Measurements from ENCODE around the gene DOK6.

The DOK6 gene

DNA sequence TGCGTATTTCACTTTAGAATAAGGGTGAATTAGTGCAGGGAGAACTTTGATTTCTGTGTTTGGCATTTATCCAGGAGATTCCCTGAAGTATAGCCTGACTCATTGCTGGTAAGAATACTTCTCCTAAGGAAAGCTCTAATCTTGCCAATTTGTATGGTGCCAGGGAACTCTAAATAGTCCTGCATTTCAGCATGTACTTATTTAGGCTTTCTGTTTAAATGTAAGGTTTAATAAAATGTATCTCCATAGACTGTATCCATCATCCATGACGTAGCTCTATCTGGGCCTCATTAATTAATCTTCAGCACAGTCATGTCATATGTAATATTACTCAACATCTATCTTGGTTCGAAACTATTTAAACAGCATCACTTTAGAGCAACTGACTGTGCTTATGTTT, 127.7 kb downstream of the DOK6 start:
- H3K4me3 ChIP-seq (ENCODE audit: low read depth, low read length): no peak overlapping the region
- TF ChIP-seq, protein P1, sequence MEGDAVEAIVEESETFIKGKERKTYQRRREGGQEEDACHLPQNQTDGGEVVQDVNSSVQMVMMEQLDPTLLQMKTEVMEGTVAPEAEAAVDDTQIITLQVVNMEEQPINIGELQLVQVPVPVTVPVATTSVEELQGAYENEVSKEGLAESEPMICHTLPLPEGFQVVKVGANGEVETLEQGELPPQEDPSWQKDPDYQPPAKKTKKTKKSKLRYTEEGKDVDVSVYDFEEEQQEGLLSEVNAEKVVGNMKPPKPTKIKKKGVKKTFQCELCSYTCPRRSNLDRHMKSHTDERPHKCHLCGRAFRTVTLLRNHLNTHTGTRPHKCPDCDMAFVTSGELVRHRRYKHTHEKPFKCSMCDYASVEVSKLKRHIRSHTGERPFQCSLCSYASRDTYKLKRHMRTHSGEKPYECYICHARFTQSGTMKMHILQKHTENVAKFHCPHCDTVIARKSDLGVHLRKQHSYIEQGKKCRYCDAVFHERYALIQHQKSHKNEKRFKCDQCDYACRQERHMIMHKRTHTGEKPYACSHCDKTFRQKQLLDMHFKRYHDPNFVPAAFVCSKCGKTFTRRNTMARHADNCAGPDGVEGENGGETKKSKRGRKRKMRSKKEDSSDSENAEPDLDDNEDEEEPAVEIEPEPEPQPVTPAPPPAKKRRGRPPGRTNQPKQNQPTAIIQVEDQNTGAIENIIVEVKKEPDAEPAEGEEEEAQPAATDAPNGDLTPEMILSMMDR (conservative IDR thresholded peaks at IDR 0.05; ENCODE audit: low read depth, low read length): no peak
- DNase-seq (ENCODE audit: low read depth): peak; percentile 25

DNA sequence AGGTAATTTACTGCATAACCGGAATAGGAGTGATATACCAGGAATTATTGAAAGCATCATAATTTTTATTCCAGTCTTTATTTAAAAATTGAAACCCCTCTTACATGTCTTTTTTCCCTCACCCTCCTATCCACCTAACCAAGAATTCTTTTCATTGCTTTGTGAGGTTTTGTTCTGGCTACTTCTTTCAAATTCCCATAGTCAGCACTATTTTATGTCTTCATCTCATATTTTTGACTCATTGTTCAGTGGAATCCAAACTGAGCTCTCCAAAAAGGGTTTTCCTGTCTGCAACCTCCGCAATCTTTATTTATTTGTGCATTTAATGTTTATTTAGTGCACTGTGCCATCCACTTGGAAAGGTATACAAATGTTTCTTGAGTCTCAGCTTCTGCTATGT, 128.5 kb downstream of the DOK6 start:
- TF ChIP-seq, protein P1 (conservative IDR thresholded peaks at IDR 0.05; ENCODE audit: low read depth, low read length): no peak
- DNase-seq (ENCODE audit: low read depth): no peak
- H3K4me3 ChIP-seq (ENCODE audit: low read depth, low read length): no peak overlapping the region

DNA sequence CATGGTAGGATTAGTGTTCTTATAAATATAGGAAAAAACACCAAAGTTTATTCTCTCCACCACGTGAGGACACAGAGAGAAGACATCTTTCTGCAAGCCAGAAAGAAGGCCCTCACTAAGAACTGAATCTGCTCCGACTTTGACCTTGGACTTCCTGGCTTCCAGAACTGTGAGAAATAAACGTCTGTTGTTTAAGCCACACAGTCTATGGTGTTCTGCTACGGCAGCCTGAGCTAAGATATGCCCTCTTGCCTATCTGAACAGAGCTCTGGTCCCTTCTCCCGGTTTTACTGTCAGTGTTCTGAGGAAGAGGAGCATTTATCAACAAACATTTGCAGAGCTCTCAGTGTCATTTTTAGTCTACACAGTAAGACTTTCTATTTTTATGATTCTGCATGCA, 131.3 kb downstream of the DOK6 start:
- TF ChIP-seq, protein P1 (conservative IDR thresholded peaks at IDR 0.05; ENCODE audit: low read depth, low read length): no peak
- H3K4me3 ChIP-seq (ENCODE audit: low read depth, low read length): no peak overlapping the region
- DNase-seq (ENCODE audit: low read depth): no peak

DNA sequence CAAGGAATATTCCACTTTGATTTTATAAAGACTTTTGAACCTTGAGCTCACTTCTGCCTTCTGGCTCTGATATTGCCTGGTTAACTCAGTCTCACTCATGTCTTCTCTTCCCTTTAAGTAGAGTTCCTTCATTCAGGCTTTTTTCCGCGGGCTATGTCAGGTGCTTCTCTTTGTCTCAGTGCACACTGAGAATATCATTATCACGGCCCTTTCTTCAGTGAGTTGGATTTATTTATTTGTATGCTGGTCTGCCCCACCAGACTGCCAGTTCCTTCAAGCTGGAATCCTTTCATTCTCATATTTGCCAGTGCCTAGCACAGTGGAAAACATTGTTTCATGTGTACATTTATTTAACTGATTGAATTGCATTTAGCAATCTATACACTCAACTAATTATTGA, 136.5 kb downstream of the DOK6 start:
- no peak for DNase-seq (ENCODE audit: low read depth)
- TF ChIP-seq, protein P1 (conservative IDR thresholded peaks at IDR 0.05; ENCODE audit: low read depth, low read length): no peak
- H3K4me3 ChIP-seq (ENCODE audit: low read depth, low read length): no peak overlapping the region

DNA sequence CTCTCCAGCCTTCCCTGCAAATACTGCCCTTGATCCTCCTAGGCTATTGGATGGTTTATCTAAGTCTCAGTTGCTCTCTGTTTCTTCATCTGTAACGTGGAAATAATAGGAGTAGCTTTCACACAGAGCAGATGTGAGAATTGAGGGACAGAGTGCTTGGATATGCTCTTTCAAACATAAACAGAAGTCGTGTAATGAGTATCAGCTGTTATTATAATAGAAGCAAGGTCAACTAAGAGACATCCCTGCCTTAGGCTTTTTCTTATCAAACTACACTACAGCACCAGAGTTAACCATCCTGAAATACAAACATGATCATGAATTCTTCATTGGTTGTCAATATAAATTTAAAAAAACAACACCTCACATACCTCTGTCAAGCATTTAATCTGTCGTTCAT, 138.2 kb downstream of the DOK6 start:
- TF ChIP-seq, protein P1 (conservative IDR thresholded peaks at IDR 0.05; ENCODE audit: low read depth, low read length): no peak

DNA sequence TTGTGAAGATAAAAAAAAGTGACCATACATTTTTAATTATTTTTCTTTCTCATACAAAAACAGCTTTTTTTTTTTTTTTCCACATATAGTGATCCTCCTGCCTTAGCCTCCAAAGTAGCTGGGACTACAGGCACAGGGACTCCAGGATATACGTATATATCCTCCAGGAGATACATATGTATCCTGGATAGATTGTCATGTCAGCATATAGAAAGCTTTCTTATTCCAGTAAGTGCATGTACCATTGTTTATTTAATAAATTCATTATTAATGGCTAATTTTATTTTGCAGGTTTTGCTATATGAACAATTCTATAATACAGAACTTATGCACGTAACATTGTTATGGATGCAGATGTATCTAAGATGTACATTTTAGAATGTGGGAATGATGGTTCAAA, 138.7 kb downstream of the DOK6 start:
- TF ChIP-seq, protein P1 (conservative IDR thresholded peaks at IDR 0.05; ENCODE audit: low read depth, low read length): no peak
- no peak for DNase-seq (ENCODE audit: low read depth)
- no peak overlapping the region for H3K4me3 ChIP-seq (ENCODE audit: low read depth, low read length)

More for the DNA sequence above, 138.2 kb downstream of the DOK6 start:
- DNase-seq (ENCODE audit: low read depth): no peak
- no peak overlapping the region for H3K4me3 ChIP-seq (ENCODE audit: low read depth, low read length)

DNA sequence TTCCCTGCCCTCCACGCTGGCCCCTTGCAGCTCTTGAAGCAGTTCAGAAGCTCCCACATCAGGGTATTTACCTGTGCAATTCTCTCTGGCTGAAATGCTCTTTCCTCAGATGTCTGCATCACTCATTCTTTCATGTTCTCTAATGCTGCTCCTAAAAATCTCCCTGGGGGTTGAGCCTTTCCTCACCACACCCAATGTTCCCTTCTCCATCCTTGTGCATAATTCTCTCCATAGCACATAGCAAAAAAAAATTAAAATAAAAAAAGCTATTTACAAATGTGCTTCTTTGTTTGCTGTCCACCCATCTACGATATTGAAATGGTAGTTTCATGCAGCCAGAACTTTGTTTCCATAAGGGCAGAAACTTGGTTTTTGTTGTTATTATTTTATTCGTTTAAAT, 155.5 kb downstream of the DOK6 start:
- TF ChIP-seq, protein P1 (conservative IDR thresholded peaks at IDR 0.05; ENCODE audit: low read depth, low read length): no peak
- no peak overlapping the region for H3K4me3 ChIP-seq (ENCODE audit: low read depth, low read length)
- DNase-seq (ENCODE audit: low read depth): no peak
